Measurements from ENCODE around the gene ENOX1.

DNA sequence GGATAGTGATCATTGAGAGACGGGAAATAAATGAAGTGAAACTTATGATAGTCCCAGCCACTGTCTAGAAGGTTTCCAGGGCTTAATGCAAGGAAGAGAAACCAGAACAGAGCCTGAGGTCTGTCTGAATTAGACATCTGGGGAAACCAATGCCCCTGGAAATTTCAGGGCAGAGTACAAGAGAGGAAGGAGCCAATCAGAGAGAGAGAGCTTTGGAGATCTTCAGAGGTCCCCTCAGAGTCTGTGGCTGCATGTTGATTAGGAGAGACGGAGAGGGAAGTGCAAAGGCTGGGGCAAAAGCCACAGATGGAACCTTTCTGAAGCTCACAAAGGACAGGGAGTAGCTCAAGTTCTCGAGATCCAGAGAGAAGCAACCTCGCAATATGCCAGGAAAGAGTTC is 385.4 kb downstream of the ENOX1 start:
- TF ChIP-seq SRSF7 (optimal IDR thresholded peaks at IDR 0.05; ENCODE audit: low read depth, low read length) (no peak), CTCF (IDR thresholded peaks at IDR 0.05 in 2 of 3, conservative IDR thresholded peaks at IDR 0.05 in 1 of 3; ENCODE audit: insufficient read depth in 2 of 3, low read depth in 1 of 3, low read length in 3 of 3) (no peak), MTA3 (IDR thresholded peaks at IDR 0.05; ENCODE audit: borderline replicate concordance) (no peak), FOXO4 (CRISPR knock-in tag; IDR thresholded peaks at IDR 0.05) (no peak), ZNF780A (CRISPR knock-in tag; IDR thresholded peaks at IDR 0.05) (no peak), EZH2 (IDR thresholded peaks at IDR 0.05; ENCODE audit: borderline replicate concordance, low read depth, low read length) (no peak), HCFC1 (IDR thresholded peaks at IDR 0.05; ENCODE audit: low read depth, low read length) (no peak), TAF1 (IDR thresholded peaks at IDR 0.05; ENCODE audit: control insufficient read depth, extremely low read depth, insufficient read depth, low read length, severe bottlenecking) (no peak), ZNF23 (CRISPR knock-in tag; IDR thresholded peaks at IDR 0.05) (no peak)
- TF ChIP-seq, protein P1, sequence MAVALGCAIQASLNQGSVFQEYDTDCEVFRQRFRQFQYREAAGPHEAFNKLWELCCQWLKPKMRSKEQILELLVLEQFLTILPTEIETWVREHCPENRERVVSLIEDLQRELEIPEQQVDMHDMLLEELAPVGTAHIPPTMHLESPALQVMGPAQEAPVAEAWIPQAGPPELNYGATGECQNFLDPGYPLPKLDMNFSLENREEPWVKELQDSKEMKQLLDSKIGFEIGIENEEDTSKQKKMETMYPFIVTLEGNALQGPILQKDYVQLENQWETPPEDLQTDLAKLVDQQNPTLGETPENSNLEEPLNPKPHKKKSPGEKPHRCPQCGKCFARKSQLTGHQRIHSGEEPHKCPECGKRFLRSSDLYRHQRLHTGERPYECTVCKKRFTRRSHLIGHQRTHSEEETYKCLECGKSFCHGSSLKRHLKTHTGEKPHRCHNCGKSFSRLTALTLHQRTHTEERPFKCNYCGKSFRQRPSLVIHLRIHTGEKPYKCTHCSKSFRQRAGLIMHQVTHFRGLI (CRISPR knock-in tag; IDR thresholded peaks at IDR 0.05) = no peak
- TF ChIP-seq, protein P2, sequence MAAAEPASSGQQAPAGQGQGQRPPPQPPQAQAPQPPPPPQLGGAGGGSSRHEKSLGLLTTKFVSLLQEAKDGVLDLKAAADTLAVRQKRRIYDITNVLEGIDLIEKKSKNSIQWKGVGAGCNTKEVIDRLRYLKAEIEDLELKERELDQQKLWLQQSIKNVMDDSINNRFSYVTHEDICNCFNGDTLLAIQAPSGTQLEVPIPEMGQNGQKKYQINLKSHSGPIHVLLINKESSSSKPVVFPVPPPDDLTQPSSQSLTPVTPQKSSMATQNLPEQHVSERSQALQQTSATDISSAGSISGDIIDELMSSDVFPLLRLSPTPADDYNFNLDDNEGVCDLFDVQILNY (CRISPR knock-in tag; IDR thresholded peaks at IDR 0.05) = no peak
- TF ChIP-seq, protein P3, sequence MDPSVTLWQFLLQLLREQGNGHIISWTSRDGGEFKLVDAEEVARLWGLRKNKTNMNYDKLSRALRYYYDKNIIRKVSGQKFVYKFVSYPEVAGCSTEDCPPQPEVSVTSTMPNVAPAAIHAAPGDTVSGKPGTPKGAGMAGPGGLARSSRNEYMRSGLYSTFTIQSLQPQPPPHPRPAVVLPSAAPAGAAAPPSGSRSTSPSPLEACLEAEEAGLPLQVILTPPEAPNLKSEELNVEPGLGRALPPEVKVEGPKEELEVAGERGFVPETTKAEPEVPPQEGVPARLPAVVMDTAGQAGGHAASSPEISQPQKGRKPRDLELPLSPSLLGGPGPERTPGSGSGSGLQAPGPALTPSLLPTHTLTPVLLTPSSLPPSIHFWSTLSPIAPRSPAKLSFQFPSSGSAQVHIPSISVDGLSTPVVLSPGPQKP (CRISPR knock-in tag; IDR thresholded peaks at IDR 0.05) = no peak
